ENCODE measurements around the gene ABCC2. TPM values are rescaled to one million over a fixed set of nuclear protein-coding genes. Genes with fewer than 3 reads are reported as not detected.

Gene ABCC2
- total RNA-seq, 1 donor from 2014 or later, result 1.9 TPM

GRCh38 chr10:99875473-99875872 lies 93.0 kb downstream of the ABCC2 start:
- peaks cover 56% of the 10 kb centered on the region for H3K36me3 ChIP-seq

DNA sequence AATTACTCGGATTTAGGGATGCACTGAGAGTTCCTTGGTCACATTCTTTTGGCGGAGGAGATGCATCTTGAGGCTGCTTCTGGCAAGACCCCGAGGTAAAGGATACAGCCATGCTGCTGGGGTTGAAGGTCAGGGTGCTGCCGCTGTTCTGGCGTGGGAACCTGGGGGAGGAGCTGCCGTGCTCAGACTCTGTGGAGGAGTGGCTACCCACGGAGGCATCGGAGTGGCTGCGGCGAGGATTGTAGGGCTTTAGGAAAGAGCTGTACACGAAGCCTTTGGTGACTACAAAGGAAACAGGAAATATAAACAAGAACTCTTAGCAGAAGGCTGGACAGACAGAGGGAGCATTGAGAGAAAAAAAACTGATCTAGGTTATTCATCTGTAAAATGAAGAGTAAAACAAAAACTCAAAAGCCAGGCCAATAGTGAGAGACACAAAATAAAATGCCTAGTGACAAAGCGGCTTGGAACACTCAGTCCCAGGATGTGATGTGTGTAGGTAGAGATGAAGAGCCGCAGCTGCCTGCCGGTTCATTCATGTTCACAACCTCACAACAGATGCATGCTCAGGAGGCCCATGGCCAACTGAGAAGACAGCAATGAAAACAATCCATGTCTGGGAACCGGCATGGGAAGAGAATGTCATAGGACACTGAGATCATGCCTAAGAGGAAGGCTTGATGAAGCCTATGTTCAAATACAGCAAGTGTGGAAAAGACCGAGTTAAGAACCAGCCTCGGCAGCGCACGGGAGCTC lies 97.8 kb downstream of the ABCC2 start:
- peak overlapping the region; percentile 51 for H3K27ac ChIP-seq
- H3K36me3 ChIP-seq, result peaks cover 97% of the 10 kb centered on the region
- DNase-seq, result no peak

More at GRCh38 chr10:99875473-99875872, 93.0 kb downstream of the ABCC2 start:
- intact Hi-C loops (cut with DNase I), result no loop called here
- DNase-seq (no peak), ATAC-seq (no peak)
- Histone ChIP-seq H3K4me3 (no peak overlapping the region), H3K4me1 (no peaks in the 10 kb centered on the region), H3K27ac (no peak overlapping the region), H3K27me3 (ENCODE audit: low read depth) (no peaks in the 10 kb centered on the region), H3K9me3 (no peaks in the 10 kb centered on the region)
- no peak for TF ChIP-seq CTCF (IDR thresholded peaks at IDR 0.05)

DNA sequence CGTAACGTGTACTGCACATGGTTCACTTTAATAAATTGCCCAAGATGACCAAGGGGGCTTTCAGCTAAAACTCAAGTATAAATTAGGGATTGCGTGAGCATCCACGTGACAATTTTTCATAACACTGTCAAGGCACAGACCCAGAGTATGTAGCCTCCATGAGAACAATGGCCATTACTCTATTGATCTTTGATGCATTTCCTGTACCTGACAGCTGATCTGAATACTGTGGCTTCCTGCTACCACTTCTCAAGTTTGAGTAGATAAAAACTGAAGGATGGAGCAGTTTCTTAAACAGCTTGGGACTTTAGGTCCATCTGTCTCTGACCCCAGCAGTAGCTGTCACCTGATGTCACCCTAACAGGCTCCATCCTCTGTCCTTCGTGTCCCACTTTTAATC lies 98.9 kb downstream of the ABCC2 start:
- no peak for TF ChIP-seq CTCF (IDR thresholded peaks at IDR 0.05)
- peak overlapping the region; percentile 51 for H3K27ac ChIP-seq
- ATAC-seq, result no peak
- DNase-seq, result no peak
- no peaks in the 10 kb centered on the region for H3K9me3 ChIP-seq
- H3K4me1 ChIP-seq, result no peaks in the 10 kb centered on the region
- intact Hi-C loops (cut with DNase I), result no loop called here
- peaks cover 97% of the 10 kb centered on the region for H3K36me3 ChIP-seq
- no peaks in the 10 kb centered on the region for H3K27me3 ChIP-seq (ENCODE audit: low read depth)
- no peak overlapping the region for H3K4me3 ChIP-seq

More for the DNA sequence above, 97.8 kb downstream of the ABCC2 start:
- TF ChIP-seq CTCF (IDR thresholded peaks at IDR 0.05), result no peak
- Histone ChIP-seq H3K4me1 (no peaks in the 10 kb centered on the region), H3K4me3 (no peak overlapping the region), H3K27me3 (ENCODE audit: low read depth) (no peaks in the 10 kb centered on the region), H3K9me3 (no peaks in the 10 kb centered on the region)
- ATAC-seq, result no peak
- intact Hi-C loops (cut with DNase I), result no loop called here

DNA sequence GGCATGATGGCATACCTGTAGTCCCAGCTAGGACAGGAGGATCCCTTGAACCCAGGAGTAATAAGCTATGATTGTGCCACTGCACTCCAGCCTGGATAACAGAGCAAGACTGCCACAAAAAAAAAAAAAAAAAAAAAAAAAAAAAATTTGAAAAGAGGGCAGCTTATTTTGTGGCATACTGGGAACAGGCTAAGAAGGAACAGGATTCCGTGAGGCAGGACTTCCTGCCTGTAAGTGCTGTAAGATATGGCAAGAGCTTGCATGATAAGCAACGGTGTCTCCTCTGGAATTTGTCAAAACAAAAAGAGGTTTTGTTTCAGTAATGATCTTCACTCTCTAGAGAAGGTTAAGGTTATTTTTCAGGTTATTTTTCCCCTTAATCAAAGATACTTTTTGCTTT lies 101.1 kb downstream of the ABCC2 start:
- H3K4me1 ChIP-seq, result no peaks in the 10 kb centered on the region
- no peaks in the 10 kb centered on the region for H3K9me3 ChIP-seq
- DNase-seq (no peak), ATAC-seq (no peak)
- peaks cover 91% of the 10 kb centered on the region for H3K36me3 ChIP-seq
- H3K27ac ChIP-seq, result no peak overlapping the region
- no peaks in the 10 kb centered on the region for H3K27me3 ChIP-seq (ENCODE audit: low read depth)
- no peak for TF ChIP-seq CTCF (IDR thresholded peaks at IDR 0.05)
- intact Hi-C loops (cut with DNase I), result no loop called here
- H3K4me3 ChIP-seq, result no peak overlapping the region

DNA sequence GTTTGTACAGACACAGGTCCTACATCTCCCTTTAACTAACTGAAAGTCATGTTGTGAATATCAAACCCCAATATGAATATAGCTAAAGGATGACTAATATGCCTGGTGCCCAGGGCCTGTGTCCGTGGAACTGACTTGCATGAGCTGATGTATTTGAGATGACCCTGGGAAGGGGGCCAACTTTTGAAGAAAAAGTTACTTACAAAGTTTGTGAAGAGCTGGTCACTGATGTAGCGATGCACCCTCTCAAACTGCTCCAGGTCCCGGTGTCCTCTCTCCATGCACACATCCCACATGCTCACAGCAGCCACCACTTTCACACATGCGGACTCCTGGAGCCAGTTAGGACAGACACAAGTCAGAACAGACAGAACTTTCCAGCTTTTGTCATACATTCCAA lies 106.2 kb downstream of the ABCC2 start:
- intact Hi-C loops (cut with DNase I), result no loop called here
- Histone ChIP-seq H3K4me3 (no peak overlapping the region), H3K27ac (no peak overlapping the region), H3K4me1 (no peaks in the 10 kb centered on the region), H3K27me3 (ENCODE audit: low read depth) (no peaks in the 10 kb centered on the region), H3K36me3 (peaks cover 68% of the 10 kb centered on the region), H3K9me3 (no peaks in the 10 kb centered on the region)
- no peak for TF ChIP-seq CTCF (IDR thresholded peaks at IDR 0.05)
- no peak for ATAC-seq
- no peak for DNase-seq
